K562 (cell line): ENCODE measurements around the gene MMP11. TPM values are rescaled to one million over a fixed set of nuclear protein-coding genes. Genes with fewer than 3 reads are reported as not detected.

Source experiments
- ATF1 ChIP-seq, 2 experiments: fragments of 450-650 bp in 1 of 2; IDR thresholded peaks; 2 replicates each; pipeline ENCODE4 v1.6.1; 2016; ENCODE audit warnings: missing compliant biosample characterization in 1 of 2, missing genetic modification characterization in 1 of 2
- BACH1 ChIP-seq: fragments of 200-800 bp; sonication (Bioruptor generic); IDR thresholded peaks from 2 replicates; pipeline ENCODE4 v1.6.1; 2016; ENCODE audit warnings: missing genetic modification characterization, missing compliant biosample characterization
- CHD2 ChIP-seq: IDR thresholded peaks from 2 replicates; pipeline ENCODE4 v1.6.1; 2011; ENCODE audit warnings: low read depth, low read length
- ETV6 ChIP-seq, 3 experiments: fragments of 150-350 bp in 1 of 3; sonication (generic) in 1 of 3; formaldehyde crosslinking in 1 of 3; IDR thresholded peaks; 2 replicates each; pipeline versions ENCODE4 v1.6.1 to v1.8.0; 2014 to 2022; ENCODE audit warnings: borderline replicate concordance in 2 of 3, low read depth in 2 of 3, antibody characterized with exemption in 1 of 3, low read length in 1 of 3, mild to moderate bottlenecking in 1 of 3, missing genetic modification reagents in 1 of 3
- HDAC3 ChIP-seq: fragments of 450-650 bp; IDR thresholded peaks from 2 replicates; pipeline ENCODE4 v1.6.1; 2018; ENCODE audit warnings: borderline replicate concordance, mild to moderate bottlenecking, moderate library complexity; ENCODE audit not compliant: partially characterized antibody
- PHTF2 ChIP-seq: fragments of 250-450 bp; sonication (Bioruptor Pico); IDR thresholded peaks from 2 replicates; pipeline ENCODE4 v1.5.0; 2021; ENCODE audit warnings: mild to moderate bottlenecking
- SIX5 ChIP-seq, 2 experiments: IDR thresholded peaks; 2 replicates each; pipeline ENCODE4 v1.6.1; 2011; ENCODE audit warnings: low read length in 2 of 2, borderline replicate concordance in 1 of 2, low read depth in 1 of 2, mild to moderate bottlenecking in 1 of 2, moderate library complexity in 1 of 2; ENCODE audit not compliant: insufficient read depth in 1 of 2
- TGIF2 ChIP-seq: sonication (generic); formaldehyde crosslinking; IDR thresholded peaks from 2 replicates; pipeline ENCODE4 v1.8.1; 2022; ENCODE audit warnings: mild to moderate bottlenecking, missing genetic modification reagents, moderate library complexity
- ZNF24 ChIP-seq: fragments of 450-650 bp; IDR thresholded peaks from 2 replicates; pipeline ENCODE4 v1.6.1; 2016
- polyA plus RNA-seq, 8 experiments: library from polyadenylated mRNA; depleted of rRNA in 4 of 8; stranded (reverse) in 5 of 8; unstranded in 3 of 8; fragments of >200 nt; fragmentation: Nextera tagmentation in 2 of 8; fragmentation: Illumina TruSeq in 1 of 8; extraction: Ambion mirVana in 2 of 8; extraction: Trizol in 1 of 8; gene quantifications; 2 replicates each; pipeline versions ENCODE4 v1.2.1 to v1.2.3, GENCODE V29; 2011 to 2014; ENCODE audit warnings: inconsistent platforms in 1 of 8, missing spikeins in 1 of 8
- total RNA-seq, 7 experiments: library from RNA; depleted of rRNA in 6 of 7; stranded (reverse); fragments of >200 nt in 6 of 7; fragmentation: Illumina TruSeq in 2 of 7; extraction: Trizol in 2 of 7; gene quantifications; 2 replicates each; pipeline versions ENCODE4 v1.2.1 to v1.2.3, GENCODE V29; 2011 to 2021; ENCODE audit warnings: low replicate concordance in 1 of 7

MMP11 gene
- total and polyA plus RNA-seq, 9 of the 15 experiments (the other 6 are each of a cell fraction or from before 2014, with no cell fraction given) = 0.14 to 1.8 (median 1.1) TPM; not detected in 2

DNA sequence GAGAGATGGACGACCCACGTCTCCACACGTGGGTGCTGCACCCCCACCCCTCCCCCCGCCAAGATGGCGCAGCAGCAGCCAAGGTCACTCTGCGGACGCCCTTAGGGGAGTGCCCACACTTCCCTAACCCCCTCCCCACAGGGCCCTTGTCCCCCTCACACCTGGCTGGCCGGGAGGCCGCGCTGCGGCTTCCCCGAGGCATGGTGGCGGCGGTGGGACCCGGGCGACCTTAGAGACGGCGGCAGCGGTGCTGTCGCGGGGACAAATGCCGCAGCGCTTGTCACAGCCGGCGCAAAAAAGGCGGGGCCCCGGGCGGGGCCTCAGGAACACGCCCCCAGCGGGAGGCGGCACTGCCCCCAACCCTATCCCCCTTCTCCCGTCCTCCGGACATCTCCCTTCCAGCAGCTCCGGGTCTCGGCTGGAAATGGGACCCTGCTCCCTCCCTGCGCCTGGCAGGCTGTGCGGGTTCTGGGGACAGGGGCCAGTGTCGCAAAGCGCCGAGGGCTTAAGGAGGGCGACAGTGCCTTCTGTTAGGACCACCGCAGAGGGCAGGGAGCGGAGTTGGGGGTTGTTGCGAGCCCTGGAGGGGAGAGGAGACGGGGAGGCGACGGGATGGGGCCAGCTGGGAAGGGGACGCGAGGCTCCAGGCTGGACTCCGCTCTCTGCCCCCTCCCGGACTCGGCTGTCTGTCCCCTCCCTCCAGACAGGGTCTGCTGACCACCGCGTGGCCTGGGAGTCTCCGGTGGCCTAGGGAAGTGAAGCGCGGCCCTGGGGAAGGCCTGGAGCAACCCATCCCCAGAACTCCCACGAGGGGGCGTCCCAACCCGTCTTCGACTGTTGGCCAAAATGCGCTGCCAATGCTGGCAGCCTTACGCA lies 4.7 kb upstream of the MMP11 start, which contains the start of gene CHCHD10 (continued):
- TF ChIP-seq TGIF2 (no peak), BACH1 (tag) (no peak), SIX5 (IDR thresholded peaks at IDR 0.05; ENCODE audit: borderline replicate concordance in 1 of 2, insufficient read depth in 1 of 2, low read depth in 1 of 2, low read length in 2 of 2) (no peak), ZNF24 (no peak), CHD2 (no peak), ETV6 (IDR thresholded peaks at IDR 0.05; ENCODE audit: borderline replicate concordance in 1 of 2, low read depth in 2 of 2, low read length in 1 of 2) (no peak), ETV6 (CRISPR knock-in tag; IDR thresholded peaks at IDR 0.05; ENCODE audit: borderline replicate concordance) (no peak), ATF1 (CRISPR knock-in tag; IDR thresholded peaks at IDR 0.05) (no peak), ATF1 (tag; IDR thresholded peaks at IDR 0.05) (peak; percentile 62), PHTF2 (CRISPR knock-in tag) (no peak), HDAC3 (no peak)
- TF ChIP-seq, all 486 proteins: peak for 133
